Keratinocyte (primary cell): Measurements from ENCODE around the gene RTKN2. TPM values are rescaled to one million over a fixed set of nuclear protein-coding genes. Genes with fewer than 3 reads are reported as not detected.

Experiments
- DNase-seq: peaks from one replicate; pipeline ENCODE4 v3.0.0-alpha.2; 2011; ENCODE audit warnings: low read depth, missing footprints, low spot score
- FAIRE-seq: peaks from 2 replicates; lab custom pipeline; 2011; peaks lifted over from hg19 to GRCh38; lab: Jason Lieb, UNC
- H2AFZ ChIP-seq: 2 replicates; pipeline ENCODE4 v1.6.0; 2012; ENCODE audit warnings: low read length, control low read depth, inconsistent platforms; ENCODE audit not compliant: control insufficient read depth
- H3K27ac ChIP-seq: 2 replicates; pipeline ENCODE4 v1.5.1; 2011; ENCODE audit warnings: low read length; ENCODE audit not compliant: control insufficient read depth, insufficient read depth
- H3K27me3 ChIP-seq: 3 replicates; pipeline ENCODE4 v1.6.0; 2011; ENCODE audit warnings: low read length; ENCODE audit not compliant: control insufficient read depth, insufficient read depth; ENCODE audit errors: extremely low read depth
- H3K36me3 ChIP-seq, 2 experiments: 2 replicates in 1 of 2; 3 replicates in 1 of 2; pipeline ENCODE4 v1.5.1; 2011; ENCODE audit warnings: low read length in 2 of 2, mild to moderate bottlenecking in 1 of 2; ENCODE audit not compliant: control insufficient read depth in 2 of 2, insufficient read depth in 2 of 2; ENCODE audit errors: extremely low read depth in 1 of 2
- H3K4me1 ChIP-seq: 3 replicates; pipeline ENCODE4 v1.5.1; 2011; ENCODE audit warnings: low read length; ENCODE audit not compliant: control insufficient read depth, insufficient read depth; ENCODE audit errors: extremely low read depth
- H3K4me2 ChIP-seq: 3 replicates; pipeline ENCODE4 v1.6.0; 2011; ENCODE audit warnings: low read depth, low read length; ENCODE audit not compliant: control insufficient read depth, insufficient read depth; ENCODE audit errors: extremely low read depth
- H3K4me3 ChIP-seq, 3 experiments: fragments of 200-600 bp in 1 of 3; sonication (generic) in 1 of 3; 2 replicates in 2 of 3; 3 replicates in 1 of 3; pipeline ENCODE4 v1.5.1; 2011 to 2016; ENCODE audit warnings: low read length in 3 of 3, mild to moderate bottlenecking in 3 of 3, control low read depth in 2 of 3, inconsistent platforms in 1 of 3, low read depth in 1 of 3, mixed read lengths in 1 of 3, mixed run types in 1 of 3, moderate library complexity in 1 of 3; ENCODE audit not compliant: control insufficient read depth in 2 of 3, insufficient read depth in 2 of 3; ENCODE audit errors: extremely low read depth in 1 of 3
- H3K79me2 ChIP-seq: 2 replicates; pipeline ENCODE4 v1.6.0; 2012; ENCODE audit warnings: low read length; ENCODE audit not compliant: control insufficient read depth, insufficient read depth
- H3K9ac ChIP-seq: 3 replicates; pipeline ENCODE4 v1.6.0; 2011; ENCODE audit warnings: low read length; ENCODE audit not compliant: control insufficient read depth, insufficient read depth; ENCODE audit errors: extremely low read depth
- H3K9me1 ChIP-seq: 3 replicates; pipeline ENCODE4 v1.6.0; 2011; ENCODE audit warnings: low read length; ENCODE audit not compliant: control insufficient read depth, insufficient read depth; ENCODE audit errors: extremely low read depth
- H3K9me3 ChIP-seq: 2 replicates; pipeline ENCODE4 v1.5.1; 2012; ENCODE audit warnings: low read depth, low read length; ENCODE audit not compliant: control insufficient read depth
- H4K20me1 ChIP-seq: 3 replicates; pipeline ENCODE4 v1.6.0; 2011; ENCODE audit warnings: low read length; ENCODE audit not compliant: control insufficient read depth, insufficient read depth; ENCODE audit errors: extremely low read depth
- EZH2 ChIP-seq: IDR thresholded peaks from one replicate; pipeline ENCODE4 v1.6.1; 2012; ENCODE audit warnings: inconsistent platforms, mild to moderate bottlenecking, low read length, moderate library complexity
- dilution Hi-C: fragments of 300-500 bp; cut with MboI; formaldehyde crosslinking; loops from one replicate; pipeline ENCODE4 v1.7.0; 2020; ENCODE audit warnings: low sequenced_read_pairs; ENCODE audit not compliant: extremely low pct_ligation_motif_present
- polyA plus RNA-seq, 5 experiments: library from polyadenylated mRNA; depleted of rRNA in 3 of 5; stranded (reverse) in 3 of 5; stranded (forward) in 1 of 5; unstranded in 1 of 5; fragments of >200 nt; gene quantifications; 1 replicate in 1 of 5; 2 replicates in 3 of 5; 3 replicates in 1 of 5; pipeline versions ENCODE4 v1.2.1 to v1.2.3, GENCODE V29; 2011 to 2012; ENCODE audit warnings: missing spikeins in 2 of 5, low read depth in 1 of 5, low replicate concordance in 1 of 5
- TF ChIP-seq, protein P1 (sequence below), 3 experiments: IDR thresholded peaks in 1 of 3; conservative IDR thresholded peaks in 1 of 3; optimal IDR thresholded peaks in 1 of 3; 2 replicates in 2 of 3; 3 replicates in 1 of 3; pipeline versions ENCODE3 to v1.5.1; 2011; ENCODE audit warnings: low read length in 3 of 3, mild to moderate bottlenecking in 3 of 3, moderate library complexity in 2 of 3, control low read depth in 1 of 3, inconsistent platforms in 1 of 3; ENCODE audit not compliant: insufficient read depth in 2 of 3; ENCODE audit errors: extremely low read depth in 1 of 3

RTKN2 gene
- polyA plus RNA-seq, 1 donor (not counting 4 experiments of a cell fraction or from before 2014, with no cell fraction given), result 3.2 TPM

DNA sequence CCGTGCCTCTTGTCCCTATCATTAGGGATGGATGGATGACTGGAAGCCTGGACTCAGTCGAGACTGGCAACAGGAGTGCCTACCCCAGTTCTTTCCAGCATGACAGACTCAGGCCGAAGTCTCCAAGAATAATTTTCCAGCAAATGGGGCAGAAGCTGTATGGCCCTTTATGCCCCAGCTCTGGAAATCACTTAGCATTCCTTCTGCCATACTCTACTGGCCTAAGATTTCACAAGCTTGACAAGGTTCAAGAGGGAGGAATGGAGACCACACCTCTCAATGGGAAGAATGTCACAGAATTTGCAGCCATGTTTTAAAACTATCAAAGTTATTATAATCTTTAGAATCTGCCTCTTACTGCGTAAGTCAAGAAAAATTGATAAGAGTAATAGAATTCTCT, 39.0 kb upstream of the RTKN2 start:
- H3K79me2 ChIP-seq, result no peaks in the 10 kb centered on the region
- H3K36me3 ChIP-seq, result no peaks in the 10 kb centered on the region
- DNase-seq (no peak), FAIRE-seq (no peak)
- dilution Hi-C loops, result no loop called here
- H3K27me3 ChIP-seq, result no peaks in the 10 kb centered on the region
- H3K4me3 ChIP-seq, result no peak overlapping the region
- H3K9me1 ChIP-seq, result no peaks in the 10 kb centered on the region
- no peak overlapping the region for H2AFZ ChIP-seq
- H3K4me1 ChIP-seq, result no peaks in the 10 kb centered on the region
- no peak overlapping the region for H3K9ac ChIP-seq
- H3K9me3 ChIP-seq, result no peaks in the 10 kb centered on the region
- no peak for TF ChIP-seq EZH2
- TF ChIP-seq, protein P1, sequence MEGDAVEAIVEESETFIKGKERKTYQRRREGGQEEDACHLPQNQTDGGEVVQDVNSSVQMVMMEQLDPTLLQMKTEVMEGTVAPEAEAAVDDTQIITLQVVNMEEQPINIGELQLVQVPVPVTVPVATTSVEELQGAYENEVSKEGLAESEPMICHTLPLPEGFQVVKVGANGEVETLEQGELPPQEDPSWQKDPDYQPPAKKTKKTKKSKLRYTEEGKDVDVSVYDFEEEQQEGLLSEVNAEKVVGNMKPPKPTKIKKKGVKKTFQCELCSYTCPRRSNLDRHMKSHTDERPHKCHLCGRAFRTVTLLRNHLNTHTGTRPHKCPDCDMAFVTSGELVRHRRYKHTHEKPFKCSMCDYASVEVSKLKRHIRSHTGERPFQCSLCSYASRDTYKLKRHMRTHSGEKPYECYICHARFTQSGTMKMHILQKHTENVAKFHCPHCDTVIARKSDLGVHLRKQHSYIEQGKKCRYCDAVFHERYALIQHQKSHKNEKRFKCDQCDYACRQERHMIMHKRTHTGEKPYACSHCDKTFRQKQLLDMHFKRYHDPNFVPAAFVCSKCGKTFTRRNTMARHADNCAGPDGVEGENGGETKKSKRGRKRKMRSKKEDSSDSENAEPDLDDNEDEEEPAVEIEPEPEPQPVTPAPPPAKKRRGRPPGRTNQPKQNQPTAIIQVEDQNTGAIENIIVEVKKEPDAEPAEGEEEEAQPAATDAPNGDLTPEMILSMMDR (optimal IDR thresholded peaks at IDR 0.05 in 1 of 3, IDR thresholded peaks at IDR 0.05 in 1 of 3, conservative IDR thresholded peaks at IDR 0.05 in 1 of 3; ENCODE audit: extremely low read depth in 1 of 3, insufficient read depth in 2 of 3, low read length in 3 of 3), result no peak
- H4K20me1 ChIP-seq, result no peaks in the 10 kb centered on the region
- no peak overlapping the region for H3K27ac ChIP-seq
- no peak overlapping the region for H3K4me2 ChIP-seq

DNA sequence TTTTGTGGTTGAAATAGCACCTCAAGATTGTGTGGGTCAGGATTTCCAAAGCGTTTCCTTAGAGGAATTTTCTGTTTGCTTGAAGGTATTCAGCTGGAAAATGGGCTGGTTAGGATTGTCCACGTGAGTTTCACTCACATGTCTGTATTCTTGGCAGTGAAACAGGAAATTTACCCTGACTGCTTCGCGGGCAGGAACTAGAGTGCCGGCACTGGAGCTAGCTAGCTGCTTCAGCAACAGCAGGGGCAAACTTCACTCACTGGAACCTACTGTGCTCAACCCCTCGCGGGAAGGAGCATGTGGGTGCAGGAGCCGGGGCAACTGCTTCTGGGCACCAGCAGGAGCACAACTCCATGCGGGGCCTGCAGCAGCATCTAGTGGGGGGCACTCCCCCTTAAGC, 38.0 kb upstream of the RTKN2 start:
- Histone ChIP-seq H2AFZ (no peak overlapping the region), H3K4me3 (no peak overlapping the region), H3K79me2 (no peaks in the 10 kb centered on the region), H3K9ac (no peak overlapping the region), H3K4me1 (no peaks in the 10 kb centered on the region), H3K36me3 (no peaks in the 10 kb centered on the region), H3K27me3 (no peaks in the 10 kb centered on the region), H3K4me2 (no peak overlapping the region), H3K27ac (no peak overlapping the region), H3K9me3 (no peaks in the 10 kb centered on the region), H3K9me1 (no peaks in the 10 kb centered on the region), H4K20me1 (no peaks in the 10 kb centered on the region)
- no peak for TF ChIP-seq EZH2
- TF ChIP-seq, protein P1 (optimal IDR thresholded peaks at IDR 0.05 in 1 of 3, IDR thresholded peaks at IDR 0.05 in 1 of 3, conservative IDR thresholded peaks at IDR 0.05 in 1 of 3; ENCODE audit: extremely low read depth in 1 of 3, insufficient read depth in 2 of 3, low read length in 3 of 3), result no peak
- DNase-seq (no peak), FAIRE-seq (no peak)
- dilution Hi-C loops, result no loop called here
